ENCODE data around the gene RCHY1.

DNA sequence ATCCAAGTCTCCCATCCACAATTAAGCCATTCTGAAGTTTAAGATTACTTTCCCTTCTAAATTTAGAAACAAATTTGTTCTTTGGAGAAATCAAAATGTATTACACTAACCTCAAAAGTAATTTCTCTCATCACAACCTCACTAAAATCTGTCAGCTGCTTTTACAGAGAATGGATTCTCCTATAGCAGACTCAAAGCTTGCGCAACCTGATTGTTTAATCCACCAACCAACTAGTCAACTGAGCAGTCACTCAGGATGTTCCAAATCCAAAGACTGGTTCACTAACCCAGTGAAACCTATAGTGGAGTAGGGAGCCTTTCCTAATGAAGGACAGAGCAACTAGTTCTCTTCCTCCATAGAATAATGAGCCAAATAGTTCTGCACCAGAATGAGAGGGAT is 44.3 kb downstream of the RCHY1 start:
- no peak for TF ChIP-seq POLR2A (IDR thresholded peaks at IDR 0.05)
- TF ChIP-seq, protein P1, sequence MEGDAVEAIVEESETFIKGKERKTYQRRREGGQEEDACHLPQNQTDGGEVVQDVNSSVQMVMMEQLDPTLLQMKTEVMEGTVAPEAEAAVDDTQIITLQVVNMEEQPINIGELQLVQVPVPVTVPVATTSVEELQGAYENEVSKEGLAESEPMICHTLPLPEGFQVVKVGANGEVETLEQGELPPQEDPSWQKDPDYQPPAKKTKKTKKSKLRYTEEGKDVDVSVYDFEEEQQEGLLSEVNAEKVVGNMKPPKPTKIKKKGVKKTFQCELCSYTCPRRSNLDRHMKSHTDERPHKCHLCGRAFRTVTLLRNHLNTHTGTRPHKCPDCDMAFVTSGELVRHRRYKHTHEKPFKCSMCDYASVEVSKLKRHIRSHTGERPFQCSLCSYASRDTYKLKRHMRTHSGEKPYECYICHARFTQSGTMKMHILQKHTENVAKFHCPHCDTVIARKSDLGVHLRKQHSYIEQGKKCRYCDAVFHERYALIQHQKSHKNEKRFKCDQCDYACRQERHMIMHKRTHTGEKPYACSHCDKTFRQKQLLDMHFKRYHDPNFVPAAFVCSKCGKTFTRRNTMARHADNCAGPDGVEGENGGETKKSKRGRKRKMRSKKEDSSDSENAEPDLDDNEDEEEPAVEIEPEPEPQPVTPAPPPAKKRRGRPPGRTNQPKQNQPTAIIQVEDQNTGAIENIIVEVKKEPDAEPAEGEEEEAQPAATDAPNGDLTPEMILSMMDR (IDR thresholded peaks at IDR 0.05 in 4 of 5, conservative IDR thresholded peaks at IDR 0.05 in 1 of 5): no peak
